ENCODE measurements around the gene TOPBP1.

DNA sequence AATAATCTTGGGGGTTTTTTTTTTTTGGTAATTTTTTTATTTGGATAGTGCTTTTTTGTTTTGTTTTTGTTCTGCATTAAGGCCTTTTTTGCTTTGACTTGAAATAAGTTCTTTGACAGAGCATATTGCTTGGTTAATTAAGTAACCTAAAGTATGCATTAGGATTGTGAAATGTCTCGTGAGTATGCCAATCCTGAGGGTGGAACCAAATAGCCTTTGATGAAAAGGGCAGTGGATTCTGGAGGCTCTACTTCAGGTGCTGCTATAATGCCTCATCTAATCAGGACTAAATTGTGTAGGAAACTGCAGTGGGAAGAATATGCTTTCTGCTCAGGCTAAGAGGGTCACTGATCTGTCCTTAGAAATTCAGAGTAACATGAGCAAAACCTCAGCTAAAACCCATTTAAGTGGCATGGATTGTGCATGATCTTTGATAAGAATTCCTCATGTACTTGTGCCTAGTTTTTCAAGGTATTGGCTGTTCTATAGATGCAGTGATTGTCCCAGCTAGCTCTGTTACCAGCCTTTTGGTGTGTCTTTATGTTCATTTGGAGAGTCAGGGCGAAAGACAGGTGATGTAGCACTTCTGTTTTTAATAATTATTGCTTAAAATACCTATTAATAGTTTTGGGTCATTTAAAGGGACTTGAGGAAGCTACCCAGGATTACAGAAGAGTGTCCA is 72.8 kb downstream of the TOPBP1 start:
- TF ChIP-seq, protein P1, sequence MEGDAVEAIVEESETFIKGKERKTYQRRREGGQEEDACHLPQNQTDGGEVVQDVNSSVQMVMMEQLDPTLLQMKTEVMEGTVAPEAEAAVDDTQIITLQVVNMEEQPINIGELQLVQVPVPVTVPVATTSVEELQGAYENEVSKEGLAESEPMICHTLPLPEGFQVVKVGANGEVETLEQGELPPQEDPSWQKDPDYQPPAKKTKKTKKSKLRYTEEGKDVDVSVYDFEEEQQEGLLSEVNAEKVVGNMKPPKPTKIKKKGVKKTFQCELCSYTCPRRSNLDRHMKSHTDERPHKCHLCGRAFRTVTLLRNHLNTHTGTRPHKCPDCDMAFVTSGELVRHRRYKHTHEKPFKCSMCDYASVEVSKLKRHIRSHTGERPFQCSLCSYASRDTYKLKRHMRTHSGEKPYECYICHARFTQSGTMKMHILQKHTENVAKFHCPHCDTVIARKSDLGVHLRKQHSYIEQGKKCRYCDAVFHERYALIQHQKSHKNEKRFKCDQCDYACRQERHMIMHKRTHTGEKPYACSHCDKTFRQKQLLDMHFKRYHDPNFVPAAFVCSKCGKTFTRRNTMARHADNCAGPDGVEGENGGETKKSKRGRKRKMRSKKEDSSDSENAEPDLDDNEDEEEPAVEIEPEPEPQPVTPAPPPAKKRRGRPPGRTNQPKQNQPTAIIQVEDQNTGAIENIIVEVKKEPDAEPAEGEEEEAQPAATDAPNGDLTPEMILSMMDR (IDR thresholded peaks at IDR 0.05): no peak
- no peak for TF ChIP-seq POLR2A (IDR thresholded peaks at IDR 0.05)
